Esophagus (tissue), 2 donors: ENCODE results near the gene GALNT7. TPM values are rescaled to one million over a fixed set of nuclear protein-coding genes. Genes with fewer than 3 reads are reported as not detected.

Source experiments
- H3K27ac ChIP-seq, 2 donors: one replicate each; pipeline ENCODE4 v1.5.1; 2013; ENCODE audit warnings: low read depth in 2 of 2, mild to moderate bottlenecking in 2 of 2, inconsistent platforms in 1 of 2, low read length in 1 of 2, moderate library complexity in 1 of 2
- H3K27me3 ChIP-seq, 2 donors: one replicate each; pipeline ENCODE4 v1.6.1; 2013; ENCODE audit warnings: low read length in 2 of 2, control low read depth in 1 of 2, mild to moderate bottlenecking in 1 of 2; ENCODE audit not compliant: insufficient read depth in 2 of 2, control insufficient read depth in 1 of 2
- H3K36me3 ChIP-seq, 2 donors: one replicate each; pipeline ENCODE4 v1.6.1; 2013; ENCODE audit warnings: low read length in 1 of 2; ENCODE audit not compliant: control insufficient read depth in 2 of 2, insufficient read depth in 2 of 2
- H3K4me1 ChIP-seq, 2 donors: one replicate each; pipeline ENCODE4 v1.6.1; 2013; ENCODE audit warnings: low read length in 1 of 2; ENCODE audit not compliant: control insufficient read depth in 2 of 2, insufficient read depth in 2 of 2
- H3K4me3 ChIP-seq, 2 donors: one replicate each; pipeline ENCODE4 v1.5.1; 2013; ENCODE audit warnings: low read length in 2 of 2, mild to moderate bottlenecking in 2 of 2, low read depth in 1 of 2, moderate library complexity in 1 of 2
- H3K9me3 ChIP-seq, 2 donors: one replicate each; pipeline ENCODE4 v1.6.1; 2013; ENCODE audit warnings: mild to moderate bottlenecking in 2 of 2, low read depth in 1 of 2, low read length in 1 of 2, moderate library complexity in 1 of 2; ENCODE audit not compliant: control insufficient read depth in 2 of 2, insufficient read depth in 1 of 2
- WGBS, 2 donors: extraction: QIAGEN DNeasy Blood & Tissue Kit; methylation state at CpG; one replicate each; pipeline ENCODE4 v1.1.7; 2013; 5-methylcytosine and 5-hydroxymethylcytosine counted together
- polyA plus RNA-seq, 2 donors: library from polyadenylated mRNA; stranded (reverse); fragments of 200-250 nt; gene quantifications; one replicate each; pipeline ENCODE4 v1.2.3, GENCODE V29; 2013
- donor health status: healthy with polysubstance abuse.
- donor health status: Bipolar disorder and iron deficiency.

GALNT7 gene
- polyA plus RNA-seq, 2 donors, result 13.6 to 15.1 TPM

DNA sequence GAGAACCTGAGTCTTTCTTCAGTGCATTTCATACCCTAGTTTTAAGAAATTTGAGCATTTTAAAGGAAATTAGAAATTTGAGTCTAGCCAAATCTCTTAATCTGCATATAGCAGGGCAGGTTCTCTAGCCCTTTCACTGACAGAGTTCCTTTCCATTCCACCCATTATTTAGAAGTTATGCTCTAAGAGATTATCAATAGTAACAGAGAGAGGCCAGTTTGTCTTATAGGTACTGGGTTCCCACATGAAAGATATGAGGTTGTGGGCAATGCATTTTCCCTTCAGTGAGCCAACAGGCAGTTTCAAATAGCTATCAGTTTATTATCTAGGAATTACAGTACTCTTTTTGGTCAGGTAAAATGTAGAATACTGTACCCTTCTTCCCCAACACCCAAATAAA is 7.3 kb upstream of the GALNT7 start:
- no peaks in the 10 kb centered on the region for H3K4me1 ChIP-seq
- no peaks in the 10 kb centered on the region for H3K9me3 ChIP-seq
- H3K4me3 ChIP-seq, result no peak overlapping the region
- no peaks in the 10 kb centered on the region for H3K27me3 ChIP-seq
- no peak overlapping the region for H3K27ac ChIP-seq
- no peaks in the 10 kb centered on the region for H3K36me3 ChIP-seq

DNA sequence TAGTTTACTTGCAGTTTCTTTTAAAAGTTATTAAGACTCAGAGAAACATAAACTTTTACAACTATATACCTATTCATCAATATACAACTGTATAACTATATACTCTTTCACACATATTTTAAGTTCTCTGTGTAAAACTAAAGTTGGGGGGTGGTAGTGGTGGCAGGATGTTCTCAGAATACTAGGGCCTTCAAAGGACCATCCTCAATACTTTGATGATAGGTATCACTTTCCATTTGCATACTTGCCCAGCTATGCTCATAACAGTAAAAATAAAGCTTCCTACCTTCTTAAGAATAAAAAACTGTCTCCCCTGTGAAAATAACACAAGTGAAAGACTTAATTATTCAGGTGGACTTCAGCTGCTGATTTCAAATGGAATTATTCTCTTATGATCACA is 2.9 kb upstream of the GALNT7 start:
- H3K36me3 ChIP-seq, result no peaks in the 10 kb centered on the region
- H3K4me1 ChIP-seq, result no peaks in the 10 kb centered on the region
- no peak overlapping the region for H3K4me3 ChIP-seq
- H3K27ac ChIP-seq, result no peak overlapping the region
- H3K9me3 ChIP-seq, result no peaks in the 10 kb centered on the region
- H3K27me3 ChIP-seq, result no peaks in the 10 kb centered on the region

DNA sequence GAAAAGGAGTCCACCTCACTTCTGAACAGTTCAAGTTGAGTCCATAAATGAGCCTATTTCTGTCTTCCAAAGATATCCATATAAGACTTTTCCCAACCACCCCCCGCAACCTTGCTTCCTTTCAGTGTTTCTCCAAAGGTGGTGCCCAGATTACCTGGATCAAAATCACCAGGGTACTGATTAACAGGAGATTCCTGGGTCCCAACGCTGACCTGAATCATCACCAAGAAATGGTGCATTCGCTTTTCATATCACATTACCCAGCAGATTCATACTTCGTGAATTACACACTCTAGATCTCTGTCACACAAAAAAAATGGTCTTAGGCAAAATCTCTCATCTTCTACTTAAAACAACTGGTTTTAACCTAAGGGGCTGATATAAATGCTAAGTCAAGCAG is 2.1 kb upstream of the GALNT7 start:
- no peaks in the 10 kb centered on the region for H3K9me3 ChIP-seq
- 91 to 96% methylated on average over 4 of the region's 4 CpGs for WGBS, 2 donors

GRCh38 chr4:173167758-173168395 is 734 bp upstream of the GALNT7 start:
- Histone ChIP-seq H3K36me3 (no peaks in the 10 kb centered on the region), H3K4me3 (peak overlapping the region; percentile 73 to 94), H3K27ac (peak overlapping the region; percentile 88 to 90), H3K4me1 (no peaks in the 10 kb centered on the region), H3K9me3 (no peaks in the 10 kb centered on the region), H3K27me3 (no peaks in the 10 kb centered on the region)
- 3 to 4% methylated on average over 19 of the region's 19 CpGs for WGBS, 2 donors

More for the DNA sequence above, 2.1 kb upstream of the GALNT7 start:
- Histone ChIP-seq H3K4me1 (no peaks in the 10 kb centered on the region), H3K27me3 (no peaks in the 10 kb centered on the region), H3K36me3 (no peaks in the 10 kb centered on the region), H3K4me3 (no peak overlapping the region), H3K27ac (no peak overlapping the region)

GRCh38 chr4:173169178-173169427 is 492 bp downstream of the GALNT7 start:
- peak overlapping the region; percentile 88 to 90 for H3K27ac ChIP-seq
- peak overlapping the region; percentile 73 to 94 for H3K4me3 ChIP-seq
- no peaks in the 10 kb centered on the region for H3K36me3 ChIP-seq
- H3K27me3 ChIP-seq, result no peaks in the 10 kb centered on the region
- WGBS, 2 donors, result 1% methylated on average over 31 to 41 of the region's 41 CpGs
- no peaks in the 10 kb centered on the region for H3K9me3 ChIP-seq
- H3K4me1 ChIP-seq, result no peaks in the 10 kb centered on the region

- Histone ChIP-seq H3K4me1 (no peaks in the 10 kb centered on the region), H3K27me3 (no peaks in the 10 kb centered on the region), H3K4me3 (peak overlapping the region; percentile 73 to 94), H3K27ac (peak overlapping the region; percentile 88 to 90), H3K9me3 (no peaks in the 10 kb centered on the region), H3K36me3 (no peaks in the 10 kb centered on the region)
- WGBS, 2 donors, result 0 to 1% methylated on average over 58 to 92 of the region's 92 CpGs
These were observed 994 bp downstream of the GALNT7 start for GRCh38 chr4:173169428-173170181.

- Histone ChIP-seq H3K27me3 (no peaks in the 10 kb centered on the region), H3K27ac (peak overlapping the region; percentile 88 to 90), H3K9me3 (no peaks in the 10 kb centered on the region), H3K36me3 (no peaks in the 10 kb centered on the region), H3K4me1 (no peaks in the 10 kb centered on the region), H3K4me3 (peak overlapping the region; percentile 73 to 94)
- 9 to 10% methylated on average over 13 of the region's 13 CpGs for WGBS, 2 donors
These were observed 1.7 kb downstream of the GALNT7 start for GRCh38 chr4:173170182-173170778.

- Histone ChIP-seq H3K27me3 (no peaks in the 10 kb centered on the region), H3K36me3 (no peaks in the 10 kb centered on the region), H3K9me3 (no peaks in the 10 kb centered on the region), H3K4me3 (no peak overlapping the region), H3K27ac (no peak overlapping the region), H3K4me1 (no peaks in the 10 kb centered on the region)
- WGBS, 2 donors, result 20 to 23% methylated on average over 2 of the region's 2 CpGs
These were observed 2.5 kb downstream of the GALNT7 start for GRCh38 chr4:173171098-173171497.

DNA sequence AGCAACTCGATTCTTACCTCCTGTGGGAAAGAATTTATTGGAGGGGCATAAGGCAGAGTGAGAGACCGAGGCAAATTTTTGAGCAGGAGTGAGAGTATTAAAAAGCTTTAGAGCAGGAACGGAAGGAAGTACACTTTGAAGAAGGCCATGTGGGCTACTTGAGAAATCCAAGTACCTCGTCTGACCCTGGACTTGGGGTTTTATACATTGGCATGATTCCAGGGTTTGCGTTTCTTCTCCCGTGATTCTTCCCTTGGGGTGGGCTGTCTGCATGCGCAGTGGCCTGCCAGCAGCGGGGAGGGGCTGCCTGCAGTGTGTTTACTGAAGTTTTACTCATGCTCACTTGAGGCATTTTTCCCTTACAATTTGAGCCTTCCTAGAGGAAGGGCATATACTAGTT is 3.4 kb downstream of the GALNT7 start:
- WGBS, 2 donors, result 82 to 83% methylated on average over 8 of the region's 8 CpGs
- H3K36me3 ChIP-seq, result no peaks in the 10 kb centered on the region
- no peak overlapping the region for H3K4me3 ChIP-seq
- no peaks in the 10 kb centered on the region for H3K4me1 ChIP-seq
- no peak overlapping the region for H3K27ac ChIP-seq
- no peaks in the 10 kb centered on the region for H3K27me3 ChIP-seq
- H3K9me3 ChIP-seq, result no peaks in the 10 kb centered on the region

GRCh38 chr4:173174184-173174583 is 5.6 kb downstream of the GALNT7 start:
- Histone ChIP-seq H3K36me3 (no peaks in the 10 kb centered on the region), H3K4me1 (no peaks in the 10 kb centered on the region), H3K27ac (peak overlapping the region in 1 of 2 donors; percentile 14), H3K4me3 (no peak overlapping the region), H3K27me3 (no peaks in the 10 kb centered on the region), H3K9me3 (no peaks in the 10 kb centered on the region)
- 94 to 99% methylated on average over 2 of the region's 2 CpGs for WGBS, 2 donors
